HEK293 (cell line): ENCODE results near the gene CXCL1.
A peak's percentile ranks its signal among the peaks of the same experiment; 100 is the strongest.

Experiments used
- CTCF ChIA-PET: fragments of 350-600 bp; formaldehyde crosslinking; extraction: SDS; loops from one replicate; lab custom pipeline; 2021; ENCODE audit warnings: antibody characterized with exemption; lab: Yijun Ruan, JAX
- POLR2A ChIA-PET: fragments of 300-600 bp; formaldehyde crosslinking; extraction: SDS; loops from one replicate; lab custom pipeline; 2020; ENCODE audit warnings: antibody characterized with exemption, inconsistent platforms; lab: Yijun Ruan, JAX
- H3K27ac ChIP-seq: fragments of 200-500 bp; sonication (Bioruptor generic); 2 replicates; pipeline ENCODE4 v1.5.1; 2014; ENCODE audit warnings: low read depth, low read length, control low read depth, inconsistent platforms; ENCODE audit errors: extremely low read depth
- H3K36me3 ChIP-seq, 2 experiments: fragments of 200-500 bp in 1 of 2; sonication (Bioruptor generic) in 1 of 2; 1 replicate in 1 of 2; 2 replicates in 1 of 2; pipeline ENCODE4 v1.5.1; 2014 to 2017; ENCODE audit warnings: inconsistent platforms in 2 of 2, low read length in 2 of 2; ENCODE audit not compliant: control insufficient read depth in 2 of 2, insufficient read depth in 1 of 2
- H3K4me1 ChIP-seq: fragments of 200-500 bp; sonication (Bioruptor generic); 2 replicates; pipeline ENCODE4 v1.5.1; 2014; ENCODE audit warnings: mild to moderate bottlenecking, low read length, inconsistent platforms; ENCODE audit not compliant: control insufficient read depth, insufficient read depth
- H3K4me3 ChIP-seq: 2 replicates; pipeline ENCODE4 v1.5.1; 2011; ENCODE audit warnings: low read depth, mild to moderate bottlenecking, control low read depth, low read length, moderate library complexity
- H3K9me3 ChIP-seq: fragments of 200-500 bp; sonication (Bioruptor generic); 2 replicates; pipeline ENCODE4 v1.5.1; 2014; ENCODE audit warnings: low read depth, low read length, inconsistent platforms; ENCODE audit not compliant: control insufficient read depth, insufficient read depth
- BCL11A ChIP-seq: fragments of 450-650 bp; formaldehyde crosslinking; IDR thresholded peaks from 2 replicates; pipeline ENCODE4 v1.5.1; 2016; ENCODE audit warnings: low read depth, missing biosample characterization, missing genetic modification characterization
- GLIS1 ChIP-seq: fragments of 450-650 bp; formaldehyde crosslinking; IDR thresholded peaks from 2 replicates; pipeline ENCODE4 v1.5.1; 2016; ENCODE audit warnings: missing biosample characterization, missing genetic modification characterization
- IKZF3 ChIP-seq: fragments of 450-650 bp; IDR thresholded peaks from 2 replicates; pipeline ENCODE4 v1.5.0; 2018; ENCODE audit warnings: missing biosample characterization, mild to moderate bottlenecking, missing genetic modification characterization, moderate library complexity
- KLF1 ChIP-seq: fragments of 450-650 bp; formaldehyde crosslinking; IDR thresholded peaks from 2 replicates; pipeline ENCODE4 v1.5.1; 2016; ENCODE audit warnings: missing biosample characterization, missing genetic modification characterization
- OSR2 ChIP-seq: fragments of 450-650 bp; formaldehyde crosslinking; IDR thresholded peaks from 2 replicates; pipeline ENCODE4 v1.5.1; 2016; ENCODE audit warnings: missing biosample characterization, missing genetic modification characterization
- PRDM10 ChIP-seq: fragments of 450-650 bp; formaldehyde crosslinking; IDR thresholded peaks from 2 replicates; pipeline ENCODE4 v1.5.1; 2016; ENCODE audit warnings: missing biosample characterization, missing genetic modification characterization
- SCRT2 ChIP-seq: fragments of 450-650 bp; formaldehyde crosslinking; IDR thresholded peaks from 2 replicates; pipeline ENCODE4 v1.5.1; 2016; ENCODE audit warnings: missing biosample characterization, missing genetic modification characterization
- SP3 ChIP-seq: fragments of 450-650 bp; formaldehyde crosslinking; IDR thresholded peaks from 2 replicates; pipeline ENCODE4 v1.5.1; 2016; ENCODE audit warnings: missing biosample characterization, missing genetic modification characterization
- YY1 ChIP-seq: fragments of 450-650 bp; formaldehyde crosslinking; IDR thresholded peaks from 2 replicates; pipeline ENCODE4 v1.5.1; 2018; ENCODE audit warnings: missing biosample characterization, missing genetic modification characterization
- YY2 ChIP-seq: fragments of 450-650 bp; formaldehyde crosslinking; IDR thresholded peaks from 2 replicates; pipeline ENCODE4 v1.5.1; 2016; ENCODE audit warnings: missing biosample characterization, missing genetic modification characterization
- ZBTB10 ChIP-seq: fragments of 450-650 bp; formaldehyde crosslinking; IDR thresholded peaks from 2 replicates; pipeline ENCODE4 v1.5.1; 2016; ENCODE audit warnings: missing biosample characterization, missing genetic modification characterization
- ZBTB21 ChIP-seq: fragments of 450-650 bp; formaldehyde crosslinking; IDR thresholded peaks from 2 replicates; pipeline ENCODE4 v1.5.1; 2017; ENCODE audit warnings: missing biosample characterization, missing genetic modification characterization
- ZBTB8A ChIP-seq: fragments of 450-650 bp; formaldehyde crosslinking; IDR thresholded peaks from 2 replicates; pipeline ENCODE4 v1.5.1; 2016; ENCODE audit warnings: missing biosample characterization, missing genetic modification characterization
- ZNF140 ChIP-seq: fragments of 450-650 bp; formaldehyde crosslinking; IDR thresholded peaks from 2 replicates; pipeline ENCODE4 v1.5.1; 2016; ENCODE audit warnings: missing biosample characterization, missing genetic modification characterization
- ZNF155 ChIP-seq: fragments of 450-650 bp; formaldehyde crosslinking; IDR thresholded peaks from 2 replicates; pipeline ENCODE4 v1.5.1; 2016; ENCODE audit warnings: missing biosample characterization, missing genetic modification characterization
- ZNF221 ChIP-seq: fragments of 450-650 bp; formaldehyde crosslinking; IDR thresholded peaks from 2 replicates; pipeline ENCODE4 v1.5.1; 2017; ENCODE audit warnings: missing biosample characterization, missing genetic modification characterization, borderline replicate concordance
- ZNF266 ChIP-seq: fragments of 450-650 bp; formaldehyde crosslinking; IDR thresholded peaks from 2 replicates; pipeline ENCODE4 v1.5.1; 2016; ENCODE audit warnings: missing biosample characterization, missing genetic modification characterization, low read depth
- ZNF324 ChIP-seq: fragments of 450-650 bp; formaldehyde crosslinking; IDR thresholded peaks from 2 replicates; pipeline ENCODE4 v1.5.1; 2016; ENCODE audit warnings: missing biosample characterization, missing genetic modification characterization
- ZNF341 ChIP-seq: fragments of 450-650 bp; formaldehyde crosslinking; IDR thresholded peaks from 2 replicates; pipeline ENCODE4; 2016; ENCODE audit warnings: low read depth, missing biosample characterization, missing genetic modification characterization
- ZNF354C ChIP-seq: fragments of 450-650 bp; formaldehyde crosslinking; IDR thresholded peaks from 2 replicates; pipeline ENCODE4 v1.5.1; 2016; ENCODE audit warnings: missing biosample characterization, missing genetic modification characterization, low read depth, borderline replicate concordance
- ZNF560 ChIP-seq: fragments of 450-650 bp; formaldehyde crosslinking; IDR thresholded peaks from 2 replicates; pipeline ENCODE4 v1.5.1; 2017; ENCODE audit warnings: missing biosample characterization, missing genetic modification characterization, borderline replicate concordance
- ZNF645 ChIP-seq: fragments of 450-650 bp; formaldehyde crosslinking; IDR thresholded peaks from 2 replicates; pipeline ENCODE4; 2016; ENCODE audit warnings: missing biosample characterization, missing genetic modification characterization
- ZNF707 ChIP-seq: fragments of 450-650 bp; formaldehyde crosslinking; IDR thresholded peaks from 2 replicates; pipeline ENCODE4 v1.5.1; 2016; ENCODE audit warnings: missing biosample characterization, missing genetic modification characterization
- ZNF785 ChIP-seq: fragments of 450-650 bp; formaldehyde crosslinking; IDR thresholded peaks from 2 replicates; pipeline ENCODE4 v1.5.1; 2016; ENCODE audit warnings: missing biosample characterization, missing genetic modification characterization
- ZNF830 ChIP-seq: fragments of 450-650 bp; IDR thresholded peaks from 2 replicates; pipeline ENCODE4 v1.5.0; 2018; ENCODE audit warnings: missing biosample characterization, missing genetic modification characterization, low read depth, mild to moderate bottlenecking, moderate library complexity
- TF ChIP-seq, protein P1 (sequence below): fragments of 450-650 bp; formaldehyde crosslinking; IDR thresholded peaks from 2 replicates; pipeline ENCODE4 v1.5.1; 2016; ENCODE audit warnings: missing biosample characterization, missing genetic modification characterization

Gene CXCL1

DNA sequence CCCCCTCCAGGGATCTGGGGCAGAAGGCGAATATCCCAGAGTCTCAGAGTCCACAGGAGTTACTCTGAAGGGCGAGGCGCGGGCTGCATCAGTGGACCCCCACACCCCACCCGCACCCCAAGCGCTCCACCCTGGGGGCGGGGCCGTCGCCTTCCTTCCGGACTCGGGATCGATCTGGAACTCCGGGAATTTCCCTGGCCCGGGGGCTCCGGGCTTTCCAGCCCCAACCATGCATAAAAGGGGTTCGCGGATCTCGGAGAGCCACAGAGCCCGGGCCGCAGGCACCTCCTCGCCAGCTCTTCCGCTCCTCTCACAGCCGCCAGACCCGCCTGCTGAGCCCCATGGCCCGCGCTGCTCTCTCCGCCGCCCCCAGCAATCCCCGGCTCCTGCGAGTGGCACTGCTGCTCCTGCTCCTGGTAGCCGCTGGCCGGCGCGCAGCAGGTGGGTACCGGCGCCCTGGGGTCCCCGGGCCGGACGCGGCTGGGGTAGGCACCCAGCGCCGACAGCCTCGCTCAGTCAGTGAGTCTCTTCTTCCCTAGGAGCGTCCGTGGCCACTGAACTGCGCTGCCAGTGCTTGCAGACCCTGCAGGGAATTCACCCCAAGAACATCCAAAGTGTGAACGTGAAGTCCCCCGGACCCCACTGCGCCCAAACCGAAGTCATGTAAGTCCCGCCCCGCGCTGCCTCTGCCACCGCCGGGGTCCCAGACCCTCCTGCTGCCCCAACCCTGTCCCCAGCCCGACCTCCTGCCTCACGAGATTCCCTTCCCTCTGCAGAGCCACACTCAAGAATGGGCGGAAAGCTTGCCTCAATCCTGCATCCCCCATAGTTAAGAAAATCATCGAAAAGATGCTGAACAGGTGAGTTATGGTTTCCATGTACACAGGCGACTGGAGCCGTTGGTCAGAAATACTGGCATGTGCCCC, at the start of gene CXCL1:
TSS of gene CXCL1 (plus strand) at position 264 of the 926 bp plus-strand sequence. CDS start at position 342, 78 bp downstream.
- Histone ChIP-seq H3K4me1 (no peaks in the 10 kb centered on the region), H3K9me3 (no peaks in the 10 kb centered on the region), H3K36me3 (no peaks in the 10 kb centered on the region), H3K27ac (peak within 1 kb of the TSS; percentile 46; the same call in 1 of the 2 replicates), H3K4me3 (peak within 1 kb of the TSS; percentile 48)
- ChIA-PET POLR2A (interaction anchor here (0.5 kb wide), 1 partner anchor 1151 kb away, joined by 3 read pairs; no protein-coding TSS in a partner anchor), CTCF (interaction anchor here (0.5 to 0.8 kb wide), 2 partner anchors 16 to 229 kb away, joined by 3 read pairs; partner anchors contain the start of gene CXCL2)
- no peak for TF ChIP-seq ZNF354C
- TF ChIP-seq IKZF3 (tag by site-specific recombination) = peak; percentile 58
- no peak for TF ChIP-seq ZNF830
- TF ChIP-seq YY1 (tag by site-specific recombination) = no peak
- TF ChIP-seq OSR2 (tag by site-specific recombination) = no peak; the same call in 1 of the 2 replicates
- TF ChIP-seq BCL11A (tag by site-specific recombination) = no peak
- TF ChIP-seq ZNF645 = no peak
- TF ChIP-seq ZNF155 (tag by site-specific recombination) = no peak
- no peak for TF ChIP-seq YY2 (tag by site-specific recombination)
- no peak for TF ChIP-seq ZNF266 (tag by site-specific recombination)
- TF ChIP-seq ZNF324 (tag by site-specific recombination) = no peak
- no peak for TF ChIP-seq ZNF707 (tag by site-specific recombination)
- TF ChIP-seq ZNF140 = no peak
- TF ChIP-seq ZBTB8A (tag by site-specific recombination) = no peak
- TF ChIP-seq ZNF785 = no peak
- no peak; the same call in 1 of the 2 replicates for TF ChIP-seq GLIS1 (tag by site-specific recombination)
- TF ChIP-seq ZNF221 (tag by site-specific recombination) = no peak
- TF ChIP-seq, protein P1, sequence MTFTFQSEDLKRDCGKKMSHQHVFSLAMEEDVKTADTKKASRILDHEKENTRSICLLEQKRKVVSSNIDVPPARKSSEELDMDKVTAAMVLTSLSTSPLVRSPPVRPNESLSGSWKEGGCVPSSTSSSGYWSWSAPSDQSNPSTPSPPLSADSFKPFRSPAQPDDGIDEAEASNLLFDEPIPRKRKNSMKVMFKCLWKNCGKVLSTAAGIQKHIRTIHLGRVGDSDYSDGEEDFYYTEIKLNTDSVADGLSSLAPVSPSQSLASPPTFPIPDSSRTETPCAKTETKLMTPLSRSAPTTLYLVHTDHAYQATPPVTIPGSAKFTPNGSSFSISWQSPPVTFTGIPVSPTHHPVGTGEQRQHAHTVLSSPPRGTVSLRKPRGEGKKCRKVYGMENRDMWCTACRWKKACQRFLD (tag by site-specific recombination) = no peak
- peak; percentile 62; the same call in 1 of the 2 replicates for TF ChIP-seq ZNF341 (tag by site-specific recombination)
- peak; percentile 51 for TF ChIP-seq KLF1 (tag by site-specific recombination)
- no peak for TF ChIP-seq ZBTB21 (tag by site-specific recombination)
- TF ChIP-seq PRDM10 (tag by site-specific recombination) = peak; percentile 61
- 0 out of 2 replicates have a peak, but pooled peaks have one; percentile 50 for TF ChIP-seq ZBTB10 (tag by site-specific recombination)
- no peak for TF ChIP-seq ZNF560 (tag by site-specific recombination)
- TF ChIP-seq SCRT2 = peak; percentile 72
- TF ChIP-seq SP3 (tag by site-specific recombination) = peak; percentile 58
